Motor neuron (in vitro differentiated cells): ENCODE measurements around the gene VASH2. TPM values are rescaled to one million over a fixed set of nuclear protein-coding genes. Genes with fewer than 3 reads are reported as not detected.
"Not testable (repeated sequence)": the region's sequence is repeated elsewhere in the genome, so short reads cannot be mapped to it uniquely, and the experiment has no call there.

ENCODE experiments used
- ATAC-seq, 8 experiments: fragments of 200-7000 bp; cut with Tn5 transposase; replicated peaks in 6 of 8; 2 replicates each; pipeline ENCODE4 v1.8.0; 2021; ENCODE audit warnings: mild to moderate bottlenecking in 8 of 8, moderate library complexity in 8 of 8
- H3K27ac ChIP-seq, 2 donors: fragments of 250-450 bp; sonication (Bioruptor Pico); 2 replicates each; pipeline ENCODE4 v1.9.0; 2021; ENCODE audit warnings: antibody characterized with exemption in 2 of 2, mild to moderate bottlenecking in 2 of 2, moderate library complexity in 1 of 2
- H3K4me1 ChIP-seq, 2 donors: fragments of 250-450 bp; sonication (Bioruptor Pico); replicated peaks in 1 of 2; 2 replicates each; pipeline ENCODE4 v1.6.1; 2021; ENCODE audit warnings: antibody characterized with exemption in 2 of 2, mild to moderate bottlenecking in 2 of 2, moderate library complexity in 1 of 2
- H3K4me3 ChIP-seq, 5 donors: fragments of 250-450 bp; sonication (Bioruptor Pico); 2 replicates each; pipeline ENCODE4 v1.9.0; 2021; ENCODE audit warnings: antibody characterized with exemption in 5 of 5, mild to moderate bottlenecking in 5 of 5, moderate library complexity in 4 of 5
- WGBS, 10 experiments: fragments of 450-650 bp; shearing (Covaris generic); methylation state at CpG; one replicate each; pipeline ENCODE4 v1.0.0; 2022; 5-methylcytosine and 5-hydroxymethylcytosine counted together
- in situ Hi-C, 9 experiments: fragments of 400-800 bp; cut with MboI; loops; one replicate each; pipeline ENCODE4 v1.15.0; 2021; ENCODE audit warnings: low sequenced_read_pairs in 9 of 9, low pct_unique_long_range_greater_than_20kb in 2 of 9; ENCODE audit not compliant: unreplicated experiment in 9 of 9
- total RNA-seq, 8 experiments: library from RNA; unstranded; fragments of 300-600 nt; gene quantifications; 2 replicates each; pipeline versions ENCODE4 v1.2.3 to v1.2.4, GENCODE V29; 2022

Gene VASH2
- total RNA-seq, 8 experiments from 2014 or later, result 1.2 to 44.7 (median 22.4) TPM

DNA sequence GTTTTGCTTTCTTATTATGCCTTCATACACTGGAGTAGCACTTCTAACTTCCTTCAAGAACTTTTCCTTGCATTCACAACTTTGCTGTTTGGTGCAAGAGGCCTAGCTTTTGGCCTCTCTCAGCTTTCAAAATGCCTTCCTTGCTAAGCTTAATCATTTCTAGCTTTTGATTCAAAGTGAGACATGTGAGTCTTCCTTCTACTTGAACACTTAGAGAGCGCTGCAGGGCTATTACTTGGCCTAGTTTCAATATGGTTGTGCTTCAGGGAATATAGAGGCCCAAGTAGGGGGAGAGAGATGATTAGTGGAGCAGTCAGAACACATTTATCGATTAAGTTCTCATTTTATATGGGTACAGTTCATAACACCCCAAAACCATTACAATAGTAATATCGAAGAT lies 52.9 kb downstream of the VASH2 start:
- H3K27ac ChIP-seq, result no peak overlapping the region
- no peak for ATAC-seq
- peaks cover 0 to 5% of the 10 kb centered on the region in 2 donors for H3K4me1 ChIP-seq
- in situ Hi-C loops, result no loop called here
- 83 to 100% (median 98%) methylated on average over 2 to 3 of the region's 3 CpGs; no CpG with 5 or more reads in 2 of the 10 experiments for WGBS, 10 experiments
- H3K4me3 ChIP-seq, result no peak overlapping the region

DNA sequence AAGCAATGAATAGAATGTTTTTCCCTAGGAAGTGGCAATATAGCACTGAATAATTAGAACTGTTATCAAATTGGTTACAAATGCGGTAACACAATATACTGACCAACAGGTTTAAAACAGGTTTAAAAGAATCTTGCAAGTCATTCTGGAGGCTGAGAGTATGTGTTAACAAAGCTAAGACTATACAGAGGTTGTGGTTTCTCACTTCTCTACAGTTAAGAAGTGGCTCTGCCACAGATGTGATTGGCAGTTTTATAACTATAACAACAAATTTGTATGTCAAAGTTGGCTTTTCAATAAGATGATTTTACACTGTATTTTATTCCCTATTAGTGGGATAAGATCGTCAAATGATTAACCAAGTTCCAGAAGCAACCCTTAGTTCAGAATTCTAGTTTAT lies 58.2 kb downstream of the VASH2 start:
- Histone ChIP-seq H3K4me1 (peaks cover 0 to 5% of the 10 kb centered on the region in 2 donors), H3K27ac (no peak overlapping the region), H3K4me3 (no peak overlapping the region)
- in situ Hi-C loops, result no loop called here
- ATAC-seq, result no peak
- 67 to 100% (median 100%) methylated on average over 1 to 2 of the region's 2 CpGs for WGBS, 10 experiments

DNA sequence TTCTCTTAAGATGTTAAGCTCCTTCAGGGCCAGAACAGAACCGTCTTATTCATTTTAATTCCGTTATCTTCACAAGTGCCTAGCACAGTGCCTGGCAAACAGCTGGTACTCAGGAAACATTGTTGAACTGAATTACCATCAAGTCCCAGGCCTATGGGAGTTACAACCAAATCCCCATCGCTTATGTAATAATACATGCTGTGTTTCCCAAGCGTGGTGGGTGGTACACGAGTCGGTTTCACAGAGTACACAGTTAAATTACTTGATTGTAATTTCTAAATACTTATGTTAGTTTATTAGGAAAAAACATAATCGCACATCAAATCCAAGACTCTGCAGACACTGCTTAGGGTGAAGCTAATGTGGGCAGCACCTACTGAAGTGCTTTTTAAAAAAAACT lies 64.3 kb downstream of the VASH2 start:
- H3K27ac ChIP-seq, result peak overlapping the region; percentile 74 to 87
- 0 to 50% (median 17%) methylated on average over 2 to 7 of the region's 7 CpGs for WGBS, 10 experiments
- peak in 1 of 8 experiments; percentile 2 for ATAC-seq
- in situ Hi-C loops, result no loop called here
- H3K4me1 ChIP-seq, result peaks cover 5 to 13% of the 10 kb centered on the region in 2 donors
- H3K4me3 ChIP-seq, result peak overlapping the region; percentile 52 to 69 (median 66)

DNA sequence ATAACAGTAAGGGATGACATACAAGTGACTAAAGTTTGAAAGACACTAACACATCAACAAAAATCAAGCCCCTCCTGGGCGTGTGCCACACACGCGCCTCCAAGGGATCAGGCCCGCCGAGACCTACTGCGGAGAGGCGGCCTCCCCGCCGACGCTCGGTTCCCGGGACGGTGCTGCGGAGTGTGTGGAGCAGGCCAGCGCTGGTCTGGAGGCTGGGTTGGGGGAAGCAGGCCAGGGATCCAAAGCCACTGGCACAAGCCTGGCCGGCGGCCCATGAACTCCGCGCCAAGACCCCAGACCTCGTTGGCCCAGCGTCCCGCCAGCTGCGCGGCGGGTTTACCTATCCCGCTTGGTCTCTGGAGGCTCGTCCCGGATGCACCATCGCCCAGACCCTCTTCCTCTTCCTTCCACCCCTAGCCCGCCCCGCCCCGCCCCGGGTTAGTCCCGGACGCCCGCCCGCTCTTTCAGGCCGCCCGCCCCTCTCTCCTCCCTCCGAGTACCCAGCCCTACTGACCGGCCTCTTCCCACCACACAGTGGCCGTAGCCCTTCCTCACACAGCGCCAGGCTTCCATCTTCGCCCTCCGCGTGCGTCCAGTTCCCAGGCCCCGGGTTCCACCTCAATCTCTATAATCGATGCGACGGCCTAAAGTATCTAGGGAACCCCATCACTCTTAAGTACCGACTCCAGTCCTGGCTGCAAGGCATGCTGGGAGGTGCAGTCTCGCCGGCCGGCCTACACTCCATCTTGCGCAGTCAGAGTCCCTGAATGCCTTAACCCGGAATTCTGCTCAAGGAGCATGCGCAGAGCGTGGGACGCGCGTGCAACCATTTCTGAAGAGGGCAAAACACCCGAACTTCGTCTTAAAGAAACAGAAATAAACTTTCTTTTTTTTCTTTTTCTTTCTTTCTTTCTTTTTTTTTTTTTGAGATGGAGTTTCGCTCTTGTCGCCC lies 65.0 kb downstream of the VASH2 start, which contains the start of gene ANGEL2:
Gene ANGEL2 (minus strand): TSS at position 769 of the 952 bp plus-strand sequence. CDS start 196 bp downstream, at position 573.
- in situ Hi-C loops, result no loop called here
- H3K4me3 ChIP-seq, result peak within 1 kb of the TSS; percentile 52 to 69 (median 66)
- peak; percentile 89 to 97 (median 96) for ATAC-seq
- peak within 1 kb of the TSS; percentile 74 to 87 for H3K27ac ChIP-seq
- peaks cover 5 to 13% of the 10 kb centered on the region in 2 donors for H3K4me1 ChIP-seq
- 0 to 2% (median 0%) methylated on average over 5 to 36 of the region's 66 CpGs; no CpG with 5 or more reads in 1 of the 10 experiments for WGBS, 10 experiments

DNA sequence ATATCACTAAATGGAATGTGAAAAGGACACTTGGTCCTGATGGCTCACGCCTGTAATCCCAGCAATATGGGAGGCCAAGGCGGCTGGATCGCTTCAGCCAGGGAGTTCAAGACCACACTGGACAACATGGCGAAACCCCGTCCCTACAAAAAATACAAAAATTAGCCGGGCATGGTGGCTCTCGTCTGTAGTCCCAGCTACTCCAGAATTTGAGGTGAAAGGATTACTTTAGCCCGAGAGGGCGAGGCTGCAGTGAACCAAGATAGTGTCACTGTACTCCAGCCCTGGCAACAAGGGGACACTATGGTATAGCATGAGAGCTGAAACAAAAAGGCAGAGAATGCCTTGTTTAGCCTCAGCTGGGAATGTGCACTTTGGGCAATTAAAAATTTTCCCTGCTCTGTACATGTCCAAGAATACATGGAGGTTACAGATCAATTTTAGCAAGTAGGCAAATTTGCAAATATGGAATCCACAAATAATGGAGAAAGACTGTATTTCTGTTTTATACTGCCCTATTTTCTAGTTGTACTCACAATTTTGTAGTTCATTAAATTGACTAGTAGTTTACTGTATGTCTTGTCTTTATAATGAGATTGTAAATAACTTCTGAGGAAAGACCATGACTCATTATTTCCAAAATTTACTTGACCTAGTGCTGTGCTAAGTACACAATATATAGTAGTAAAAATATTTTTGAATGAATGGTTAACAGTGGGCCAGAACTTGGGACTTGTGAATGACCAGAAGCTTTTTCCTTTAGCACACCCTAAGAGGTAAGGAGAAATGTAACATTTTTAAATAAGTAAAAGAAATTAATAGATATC lies 67.3 kb downstream of the VASH2 start:
- in situ Hi-C loops, result no loop called here
- no peak overlapping the region for H3K27ac ChIP-seq
- H3K4me3 ChIP-seq, result no peak overlapping the region
- WGBS, 10 experiments, result 82 to 100% (median 91%) methylated on average over 2 to 9 of the region's 9 CpGs; no CpG with 5 or more reads in 3 of the 10 experiments
- no peak for ATAC-seq
- peaks cover 5 to 13% of the 10 kb centered on the region in 2 donors for H3K4me1 ChIP-seq

DNA sequence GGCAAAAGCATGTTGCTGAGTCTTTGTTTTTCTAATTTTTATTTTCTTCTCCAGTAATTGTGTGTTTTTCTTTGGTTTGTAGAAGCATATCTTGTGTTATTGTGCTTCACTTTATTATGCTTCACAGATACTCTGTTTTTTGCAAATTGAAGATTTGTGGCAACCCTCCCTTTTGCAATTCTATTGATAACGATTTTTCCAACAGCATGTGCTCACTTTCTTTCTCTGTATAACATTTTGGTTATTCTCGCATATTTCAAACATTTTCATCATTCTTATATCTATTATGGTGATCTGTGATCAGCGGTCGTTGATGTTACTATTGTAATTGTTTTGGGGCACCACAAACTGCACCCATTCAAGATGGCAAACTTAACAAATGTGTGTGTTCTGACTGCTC lies 69.1 kb downstream of the VASH2 start:
- peaks cover 0 to 5% of the 10 kb centered on the region in 2 donors for H3K4me1 ChIP-seq
- ATAC-seq, result no peak
- 52 to 96% (median 87%) methylated on average over 2 to 4 of the region's 4 CpGs for WGBS, 10 experiments
- H3K4me3 ChIP-seq, result no peak overlapping the region
- no peak overlapping the region for H3K27ac ChIP-seq
- in situ Hi-C loops, result no loop called here

DNA sequence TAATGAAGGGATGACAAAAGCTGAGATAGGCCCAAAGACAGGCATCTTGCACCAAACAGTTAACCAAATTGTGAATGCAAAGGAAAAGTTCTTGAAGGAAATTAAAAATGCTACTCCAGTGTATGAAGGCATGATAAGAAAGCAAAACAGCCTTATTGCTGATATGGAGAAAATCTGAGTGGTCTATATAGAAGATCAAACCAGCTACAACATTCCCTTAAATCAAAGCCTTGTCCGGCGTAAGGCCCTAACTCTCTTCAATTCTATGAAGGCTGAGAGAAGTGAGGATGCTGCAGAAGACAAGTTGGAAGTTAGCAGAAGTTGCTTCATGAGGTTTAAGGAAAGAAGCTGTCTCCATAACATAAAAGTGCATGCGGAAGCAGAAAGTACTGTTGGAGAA lies 69.7 kb downstream of the VASH2 start:
- H3K27ac ChIP-seq, result no peak overlapping the region
- in situ Hi-C loops, result no loop called here
- ATAC-seq, result no peak
- no peak overlapping the region for H3K4me3 ChIP-seq
- peaks cover 0 to 4% of the 10 kb centered on the region in 2 donors for H3K4me1 ChIP-seq
- WGBS, 10 experiments, result 89 to 100% (median 98%) methylated on average over 2 to 3 of the region's 3 CpGs; no CpG with 5 or more reads in 2 of the 10 experiments

DNA sequence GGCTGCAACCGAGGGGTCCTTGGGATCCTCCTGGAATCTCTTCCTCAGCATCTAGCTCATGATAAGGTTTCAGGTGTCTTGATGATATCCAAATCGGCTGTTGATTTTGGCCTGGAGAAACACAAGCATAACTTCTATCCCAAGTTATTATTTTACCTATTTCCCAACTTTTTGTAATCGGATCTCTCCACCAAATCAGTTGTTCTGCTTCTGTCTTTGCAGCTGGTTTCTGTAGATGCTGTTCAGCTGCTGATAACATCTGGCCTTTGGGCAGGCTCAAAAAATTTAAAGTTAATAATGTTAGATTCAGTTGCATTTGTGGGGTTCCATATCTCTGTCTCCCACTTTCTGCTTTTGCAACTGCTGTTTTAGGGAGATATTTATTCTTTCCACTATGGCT lies 76.7 kb downstream of the VASH2 start:
- H3K4me3 ChIP-seq, H3K4me1 ChIP-seq, H3K27ac ChIP-seq, in situ Hi-C loops, ATAC-seq: not testable (repeated sequence)
- WGBS, 10 experiments, result 26 to 81% (median 50%) methylated on average over 1 to 3 of the region's 3 CpGs; no CpG with 5 or more reads in 3 of the 10 experiments

DNA sequence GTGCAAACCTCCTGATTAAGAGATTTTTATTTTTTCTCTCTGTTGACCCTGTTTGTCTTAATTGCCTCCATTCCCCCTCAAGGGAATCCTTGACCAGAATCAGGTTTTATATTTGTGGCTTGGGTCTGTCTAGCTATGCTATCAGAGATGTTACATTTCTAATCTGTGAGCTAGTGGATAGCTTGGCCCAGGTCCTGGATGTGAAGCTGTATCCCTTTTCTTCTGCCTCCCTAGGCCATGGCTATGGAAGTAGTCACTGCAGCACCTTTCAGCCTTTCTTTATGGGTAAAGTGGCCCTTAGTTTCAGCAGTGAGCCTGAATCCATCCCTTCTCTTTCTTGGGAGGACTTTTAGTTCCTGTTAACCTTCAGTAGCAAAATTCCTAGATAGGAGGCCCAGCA lies 82.3 kb downstream of the VASH2 start:
- H3K27ac ChIP-seq, result no peak overlapping the region
- H3K4me3 ChIP-seq, result no peak overlapping the region
- ATAC-seq, result no peak
- in situ Hi-C loops, result no loop called here
- H3K4me1 ChIP-seq, result no peaks in the 10 kb centered on the region

DNA sequence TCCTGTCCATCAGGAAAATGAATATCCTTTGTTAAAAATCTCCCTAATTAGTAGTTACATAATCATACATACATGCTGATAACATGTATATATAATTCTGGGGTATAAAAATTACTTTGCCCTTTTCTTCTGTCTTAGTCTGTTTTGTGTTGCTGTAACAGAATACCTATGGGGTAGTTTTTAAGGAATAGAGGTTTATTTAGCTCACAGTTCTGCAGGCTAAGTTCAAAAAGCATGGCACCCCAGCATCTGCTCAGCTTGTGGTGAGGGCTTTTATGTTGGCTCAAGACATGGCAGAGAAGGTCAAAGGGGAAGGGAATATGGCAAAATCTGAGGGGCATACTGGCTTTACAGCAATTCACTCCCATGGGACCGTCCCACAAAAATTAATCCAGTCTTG lies 84.4 kb downstream of the VASH2 start:
- WGBS, 10 experiments, result 50 to 100% (median 83%) methylated on average over 1 of the region's 1 CpG; no CpG with 5 or more reads in 3 of the 10 experiments
- no peak overlapping the region for H3K27ac ChIP-seq

DNA sequence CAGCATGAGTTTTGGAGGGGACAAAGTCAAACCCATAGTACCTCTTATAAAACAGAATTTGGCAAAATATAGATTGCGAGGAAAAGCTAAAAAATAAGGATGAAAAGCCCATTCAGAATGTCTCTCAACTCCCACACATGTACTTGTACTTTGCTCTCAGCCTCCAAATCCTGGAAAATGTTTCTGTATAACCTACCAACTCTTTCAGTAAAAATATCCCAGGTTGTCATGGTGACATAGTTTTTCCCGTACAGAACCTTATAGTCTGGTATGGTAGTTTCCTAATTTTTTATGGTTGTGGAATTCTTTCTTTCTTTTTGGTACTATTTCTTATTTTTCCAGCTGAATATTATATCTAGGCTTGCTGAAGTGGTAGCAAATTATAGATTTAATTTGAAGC lies 85.2 kb downstream of the VASH2 start:
- in situ Hi-C loops, result no loop called here
- ATAC-seq, result no peak
- 39 to 100% (median 86%) methylated on average over 1 to 2 of the region's 2 CpGs; no CpG with 5 or more reads in 1 of the 10 experiments for WGBS, 10 experiments

More for the DNA sequence above, 84.4 kb downstream of the VASH2 start:
- ATAC-seq, result no peak
- in situ Hi-C loops, result no loop called here
- Histone ChIP-seq H3K4me1 (no peaks in the 10 kb centered on the region), H3K4me3 (no peak overlapping the region)

More for the DNA sequence above, 85.2 kb downstream of the VASH2 start:
- no peak overlapping the region for H3K4me3 ChIP-seq
- H3K4me1 ChIP-seq, result no peaks in the 10 kb centered on the region
- no peak overlapping the region for H3K27ac ChIP-seq
